HG03342 (cell line): ENCODE results near the gene SF3A1.
A peak's percentile ranks its signal among the peaks of the same experiment; 100 is the strongest.

Source experiments
- ATAC-seq: cut with Tn5 transposase; IDR thresholded peaks from one replicate; pipeline ENCODE4 v1.9.1; 2021; ENCODE audit warnings: mild to moderate bottlenecking, moderate library complexity; ENCODE audit not compliant: unreplicated experiment

Gene SF3A1

GRCh38 chr22:30289980-30290313 is 66.7 kb downstream of the SF3A1 start:
- ATAC-seq, result peak; percentile 13

DNA sequence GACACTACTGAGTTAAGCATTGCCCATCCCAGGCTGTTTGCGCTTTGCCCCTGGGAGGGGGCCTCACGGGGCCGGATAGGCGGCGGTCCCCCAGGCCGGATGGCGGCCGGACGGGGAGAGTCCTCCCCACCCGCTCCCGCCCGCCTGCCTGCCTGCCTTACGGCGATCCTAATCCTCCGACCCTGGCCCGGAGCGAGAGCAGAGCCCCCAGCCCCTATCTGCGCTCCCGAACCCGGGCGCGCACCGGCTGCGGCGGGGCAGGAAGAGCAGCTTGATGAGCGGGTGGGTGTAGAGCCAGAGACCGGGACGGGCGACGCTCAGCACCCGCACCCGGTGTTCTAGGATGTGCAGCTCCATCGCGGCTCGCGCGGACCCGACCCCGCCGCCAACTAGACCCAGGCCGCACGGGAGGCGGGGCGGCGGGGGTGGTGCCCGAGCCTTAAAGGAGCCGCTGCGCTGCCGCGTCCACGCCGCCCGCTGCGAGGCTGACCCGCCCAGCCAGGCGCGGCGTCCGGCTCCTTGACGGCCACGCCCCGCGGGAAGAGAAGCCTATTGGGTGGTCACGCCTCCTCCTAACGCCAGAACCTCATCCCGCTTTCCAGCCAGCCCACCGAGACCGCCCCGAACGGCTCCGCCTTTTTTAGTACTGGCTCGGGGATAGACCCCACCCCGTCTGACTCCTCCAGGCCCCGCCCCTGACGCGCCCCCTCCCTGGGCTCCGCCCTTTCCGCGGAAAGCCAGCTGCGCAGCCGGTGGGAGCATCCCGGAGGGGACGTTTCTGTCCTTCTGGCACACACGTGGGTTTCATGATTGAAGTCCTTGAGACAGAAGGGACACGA is 67.3 kb downstream of the SF3A1 start, which contains the start of gene CASTOR1:
Gene CASTOR1 (minus strand): TSS at position 365 of the 839 bp plus-strand sequence. CDS start 8 bp downstream, at position 357.
- peak; percentile 51 for ATAC-seq

- ATAC-seq, result no peak
Observed at GRCh38 chr22:30288419-30289140, 68.1 kb downstream of the SF3A1 start.

DNA sequence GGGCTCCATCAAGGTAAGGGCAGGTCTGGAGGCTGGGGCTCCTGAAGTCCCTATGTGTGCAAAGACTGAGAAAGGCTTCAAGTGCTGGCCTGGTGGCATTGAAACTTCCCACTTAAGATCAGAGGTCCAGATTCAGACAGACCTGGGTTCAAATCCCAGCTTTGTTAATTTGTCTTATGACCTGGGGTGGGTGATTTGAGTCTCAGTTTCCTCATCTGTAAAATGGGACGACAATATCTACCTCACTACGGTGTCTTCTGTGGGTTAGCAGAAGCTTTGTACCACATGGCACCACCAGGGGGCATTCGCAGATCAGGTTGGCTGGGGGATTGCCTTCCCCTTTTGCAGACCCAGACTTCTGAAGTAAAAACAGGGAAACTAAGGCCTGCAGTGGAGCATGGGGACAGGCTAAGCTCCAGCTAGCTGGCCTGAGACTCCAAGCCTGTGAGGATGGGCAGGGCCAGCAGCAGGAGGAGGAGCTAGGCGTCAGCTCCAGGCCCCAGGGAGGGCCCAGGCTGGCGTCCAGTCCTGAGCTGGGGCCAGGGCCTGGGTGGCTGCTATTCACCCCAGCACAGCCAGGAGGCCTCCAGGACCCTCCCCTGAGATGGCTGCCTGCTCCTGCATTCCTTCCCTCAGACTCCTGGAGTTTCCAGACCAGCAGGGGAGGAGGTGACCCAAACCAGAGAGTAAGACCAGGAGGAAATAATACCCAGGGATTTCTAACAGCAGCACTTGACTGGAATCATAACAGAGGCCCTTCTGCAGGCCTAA is 68.9 kb downstream of the SF3A1 start:
- no peak for ATAC-seq

DNA sequence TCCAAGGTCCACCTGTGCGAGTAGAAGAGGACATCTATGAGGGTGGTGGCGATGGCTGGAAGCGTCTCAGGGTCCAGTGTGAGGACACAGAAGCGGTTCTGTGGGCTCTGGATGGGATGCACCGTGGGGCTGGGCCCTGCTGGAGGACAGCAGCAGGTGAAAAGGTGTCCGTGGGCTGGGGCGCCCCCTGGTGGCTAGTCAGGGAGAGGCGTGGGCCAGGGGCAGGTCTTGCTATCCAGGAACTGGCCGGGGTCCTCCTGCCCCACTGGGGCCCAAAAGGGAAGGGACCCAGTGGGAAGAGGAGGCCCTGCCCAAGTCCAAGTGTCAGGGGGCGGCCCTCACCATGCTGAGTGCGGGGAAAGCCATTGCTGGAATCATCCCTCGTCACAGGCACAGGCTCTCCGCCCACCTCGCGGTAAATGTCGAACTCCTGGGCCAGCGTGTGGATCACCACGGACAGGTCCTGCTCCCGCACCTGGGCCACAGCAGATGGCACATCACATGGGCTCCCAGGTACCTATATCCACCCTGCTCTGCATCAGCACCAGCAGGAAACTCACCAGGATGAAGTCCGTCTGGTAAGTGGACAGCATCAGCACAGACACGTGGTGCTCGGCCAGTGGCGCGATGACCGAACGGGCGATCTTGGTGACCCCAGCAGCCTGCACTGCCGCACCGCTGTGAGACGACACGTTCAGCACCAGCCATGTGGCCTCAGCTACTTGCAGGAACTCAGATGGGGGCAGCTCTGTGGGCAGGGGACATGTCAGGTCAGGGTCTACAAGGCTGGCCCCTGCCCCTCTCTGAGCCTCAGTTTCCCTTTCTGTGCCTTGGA is 69.7 kb downstream of the SF3A1 start:
- ATAC-seq, result no peak

DNA sequence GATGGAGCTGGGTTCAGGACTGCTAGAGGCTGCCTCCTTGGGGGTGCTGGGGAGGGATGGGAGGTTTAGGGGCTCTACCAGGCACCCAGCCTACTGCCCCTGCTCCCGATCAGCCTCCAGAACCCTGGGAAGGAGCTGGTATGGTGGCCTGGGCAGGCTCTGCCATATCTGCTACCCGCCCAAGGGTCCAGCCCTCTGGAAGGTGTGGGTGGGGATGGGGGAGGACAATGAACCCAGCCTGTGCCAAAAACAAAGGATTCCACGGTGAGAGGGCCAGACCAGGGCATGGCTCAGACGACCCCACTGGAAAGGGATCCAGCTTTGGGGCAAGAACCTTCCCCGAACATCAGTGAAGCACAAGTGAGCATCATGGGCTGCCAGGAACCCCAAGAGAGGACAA is 70.4 kb downstream of the SF3A1 start:
- no peak for ATAC-seq

DNA sequence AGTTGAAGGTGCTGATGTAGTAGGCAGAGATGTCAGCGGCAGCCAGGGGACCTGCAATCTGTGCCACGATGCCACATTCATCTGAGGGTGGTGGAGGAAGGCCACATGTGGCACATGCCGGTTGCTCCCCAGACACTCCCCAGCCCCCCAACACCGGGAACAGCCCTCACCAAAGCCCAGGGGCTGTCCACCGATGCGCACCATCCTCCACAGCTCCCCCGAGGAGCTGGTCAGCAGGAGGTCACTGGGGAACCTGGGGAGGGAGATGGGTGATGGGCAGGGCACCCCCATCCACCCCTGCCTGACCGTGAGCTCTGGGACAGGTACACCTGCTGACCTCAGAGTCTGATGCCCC is 70.9 kb downstream of the SF3A1 start:
- ATAC-seq, result no peak

DNA sequence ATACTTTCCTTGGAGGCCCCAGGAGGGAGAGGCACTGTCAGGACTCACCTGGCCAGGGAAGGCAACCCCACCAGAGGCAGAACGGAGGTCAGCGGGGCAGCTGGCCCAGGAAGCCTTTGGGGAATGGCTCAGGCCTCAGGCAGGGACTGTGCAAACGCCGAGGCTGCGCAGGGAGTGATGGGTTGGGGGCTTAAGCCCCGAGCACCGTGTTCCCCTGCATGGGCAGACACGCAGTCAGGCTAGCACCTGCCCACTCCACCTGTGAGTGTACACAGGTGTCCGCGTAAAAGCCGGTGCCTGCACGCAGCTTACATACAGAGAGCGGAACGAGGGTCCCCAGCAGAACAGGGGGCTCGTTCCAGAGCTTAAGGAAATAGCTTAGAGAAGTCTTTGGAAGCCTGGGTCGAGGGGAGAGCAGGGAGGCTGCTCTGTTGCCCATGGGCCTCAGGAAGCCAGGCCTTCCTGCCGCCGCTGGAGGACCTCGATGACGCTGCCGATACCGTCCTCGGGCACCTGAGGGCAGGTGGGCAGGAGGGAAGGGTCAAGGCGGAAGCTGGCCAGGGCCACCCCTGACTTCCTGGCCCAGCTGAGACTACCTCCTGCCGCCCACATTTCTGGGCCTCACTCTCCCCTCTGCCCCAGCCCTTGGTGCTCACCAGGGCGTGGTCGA is 71.4 kb downstream of the SF3A1 start:
- no peak for ATAC-seq

GRCh38 chr22:30284666-30285065 is 72.0 kb downstream of the SF3A1 start:
- no peak for ATAC-seq

DNA sequence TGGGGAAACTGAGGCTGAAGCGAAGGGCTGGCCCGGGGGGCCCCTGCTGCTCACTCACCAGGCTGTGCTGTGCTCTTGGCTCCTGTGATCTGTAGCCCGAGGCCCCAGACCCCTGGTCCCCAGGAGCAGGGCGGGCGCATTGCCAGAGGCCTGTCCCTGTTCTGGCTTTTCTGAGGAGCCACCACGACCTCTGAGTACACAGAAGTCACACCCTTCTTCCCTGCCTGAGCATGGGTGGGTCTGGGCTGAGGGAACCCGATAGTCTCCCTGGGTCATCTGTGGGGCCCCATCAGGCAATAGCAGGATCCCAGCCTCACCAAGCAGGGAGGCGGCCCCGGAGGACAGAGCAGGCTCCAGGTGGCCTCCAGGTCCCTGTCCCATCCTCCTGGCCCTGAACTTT is 72.5 kb downstream of the SF3A1 start:
- no peak for ATAC-seq

DNA sequence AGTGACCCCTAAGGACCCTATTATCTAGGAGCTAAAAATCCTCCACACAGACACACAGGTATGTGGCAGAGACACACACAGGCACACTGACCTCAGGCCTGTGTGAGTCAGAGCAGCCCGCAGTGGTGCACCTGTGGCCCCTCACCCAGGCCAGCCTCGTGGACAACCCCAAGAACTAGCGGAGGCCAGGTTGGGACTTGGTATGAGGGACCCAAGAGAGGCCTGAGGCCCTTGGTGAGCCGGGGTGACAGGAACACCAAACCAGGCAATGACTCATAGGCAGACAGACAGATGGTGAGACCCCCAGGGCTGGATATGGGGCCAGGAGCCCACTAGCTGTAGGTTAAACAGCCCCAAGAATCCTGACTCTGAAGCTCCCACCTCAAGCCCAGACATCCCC is 73.4 kb downstream of the SF3A1 start:
- ATAC-seq, result no peak

GRCh38 chr22:30282616-30283046 is 74.1 kb downstream of the SF3A1 start:
- no peak for ATAC-seq
